HUES48 (cell line): Measurements from ENCODE around the gene KCNB1.

Experiments used
- H3K27ac ChIP-seq: one replicate; pipeline ENCODE4 v1.7.0; 2013; ENCODE audit warnings: low read depth, low read length, inconsistent platforms
- H3K27me3 ChIP-seq: 2 replicates; pipeline ENCODE4 v1.6.1; 2013; ENCODE audit warnings: mild to moderate bottlenecking, low read length; ENCODE audit not compliant: control insufficient read depth, insufficient read depth
- H3K36me3 ChIP-seq: 2 replicates; pipeline ENCODE4 v1.6.1; 2013; ENCODE audit warnings: low read length; ENCODE audit not compliant: control insufficient read depth, insufficient read depth
- H3K4me1 ChIP-seq: 2 replicates; pipeline ENCODE4 v1.6.1; 2013; ENCODE audit warnings: mild to moderate bottlenecking, low read length; ENCODE audit not compliant: control insufficient read depth, insufficient read depth
- H3K4me3 ChIP-seq: 2 replicates; pipeline ENCODE4 v1.5.1; 2013; ENCODE audit warnings: mild to moderate bottlenecking, low read depth, low read length
- H3K9ac ChIP-seq: 2 replicates; pipeline ENCODE4 v1.6.1; 2013; ENCODE audit warnings: mild to moderate bottlenecking, low read depth, low read length, moderate library complexity
- H3K9me3 ChIP-seq: 2 replicates; pipeline ENCODE4 v1.6.1; 2013; ENCODE audit warnings: low read length; ENCODE audit not compliant: control insufficient read depth, insufficient read depth

Gene KCNB1

GRCh38 chr20:49470922-49471321 is 11.5 kb downstream of the KCNB1 start:
- Histone ChIP-seq H3K9me3 (no peaks in the 10 kb centered on the region), H3K27ac (no peak overlapping the region), H3K36me3 (no peaks in the 10 kb centered on the region), H3K4me1 (no peaks in the 10 kb centered on the region), H3K27me3 (no peaks in the 10 kb centered on the region), H3K4me3 (no peak overlapping the region), H3K9ac (no peak overlapping the region)

GRCh38 chr20:49469060-49469459 is 13.4 kb downstream of the KCNB1 start:
- H3K27ac ChIP-seq, result no peak overlapping the region
- no peaks in the 10 kb centered on the region for H3K9me3 ChIP-seq
- no peak overlapping the region for H3K9ac ChIP-seq
- no peaks in the 10 kb centered on the region for H3K36me3 ChIP-seq
- H3K27me3 ChIP-seq, result no peaks in the 10 kb centered on the region
- H3K4me3 ChIP-seq, result no peak overlapping the region
- H3K4me1 ChIP-seq, result no peaks in the 10 kb centered on the region

GRCh38 chr20:49468412-49468811 is 14.1 kb downstream of the KCNB1 start:
- no peaks in the 10 kb centered on the region for H3K9me3 ChIP-seq
- H3K27me3 ChIP-seq, result no peaks in the 10 kb centered on the region
- no peak overlapping the region for H3K27ac ChIP-seq
- no peak overlapping the region for H3K9ac ChIP-seq
- H3K4me3 ChIP-seq, result no peak overlapping the region
- H3K4me1 ChIP-seq, result no peaks in the 10 kb centered on the region
- H3K36me3 ChIP-seq, result no peaks in the 10 kb centered on the region

- Histone ChIP-seq H3K36me3 (no peaks in the 10 kb centered on the region), H3K9ac (no peak overlapping the region), H3K9me3 (no peaks in the 10 kb centered on the region), H3K4me3 (no peak overlapping the region), H3K27ac (no peak overlapping the region), H3K4me1 (no peaks in the 10 kb centered on the region), H3K27me3 (no peaks in the 10 kb centered on the region)
Measured at GRCh38 chr20:49466114-49466912, 16.2 kb downstream of the KCNB1 start.

- no peaks in the 10 kb centered on the region for H3K36me3 ChIP-seq
- H3K27ac ChIP-seq, result no peak overlapping the region
- H3K9me3 ChIP-seq, result no peaks in the 10 kb centered on the region
- no peak overlapping the region for H3K4me3 ChIP-seq
- no peaks in the 10 kb centered on the region for H3K27me3 ChIP-seq
- no peaks in the 10 kb centered on the region for H3K4me1 ChIP-seq
- no peak overlapping the region for H3K9ac ChIP-seq
Measured at GRCh38 chr20:49464556-49464955, 17.9 kb downstream of the KCNB1 start.

GRCh38 chr20:49462626-49463025 is 19.8 kb downstream of the KCNB1 start:
- no peaks in the 10 kb centered on the region for H3K27me3 ChIP-seq
- H3K4me1 ChIP-seq, result no peaks in the 10 kb centered on the region
- no peaks in the 10 kb centered on the region for H3K36me3 ChIP-seq
- H3K4me3 ChIP-seq, result no peak overlapping the region
- no peak overlapping the region for H3K9ac ChIP-seq
- H3K9me3 ChIP-seq, result no peaks in the 10 kb centered on the region
- H3K27ac ChIP-seq, result no peak overlapping the region

- no peak overlapping the region for H3K4me3 ChIP-seq
- H3K9me3 ChIP-seq, result no peaks in the 10 kb centered on the region
- H3K36me3 ChIP-seq, result no peaks in the 10 kb centered on the region
- H3K27ac ChIP-seq, result no peak overlapping the region
- no peak overlapping the region for H3K9ac ChIP-seq
- H3K27me3 ChIP-seq, result no peaks in the 10 kb centered on the region
- no peaks in the 10 kb centered on the region for H3K4me1 ChIP-seq
Measured at GRCh38 chr20:49461894-49462620, 20.4 kb downstream of the KCNB1 start.

GRCh38 chr20:49460916-49461315 is 21.6 kb downstream of the KCNB1 start:
- H3K36me3 ChIP-seq, result no peaks in the 10 kb centered on the region
- H3K27me3 ChIP-seq, result no peaks in the 10 kb centered on the region
- H3K27ac ChIP-seq, result no peak overlapping the region
- H3K9me3 ChIP-seq, result no peaks in the 10 kb centered on the region
- no peak overlapping the region for H3K4me3 ChIP-seq
- no peak overlapping the region for H3K9ac ChIP-seq
- no peaks in the 10 kb centered on the region for H3K4me1 ChIP-seq

GRCh38 chr20:49460131-49460530 is 22.3 kb downstream of the KCNB1 start:
- no peaks in the 10 kb centered on the region for H3K27me3 ChIP-seq
- H3K27ac ChIP-seq, result no peak overlapping the region
- no peaks in the 10 kb centered on the region for H3K4me1 ChIP-seq
- no peak overlapping the region for H3K9ac ChIP-seq
- no peaks in the 10 kb centered on the region for H3K36me3 ChIP-seq
- no peaks in the 10 kb centered on the region for H3K9me3 ChIP-seq
- H3K4me3 ChIP-seq, result no peak overlapping the region

- Histone ChIP-seq H3K36me3 (no peaks in the 10 kb centered on the region), H3K4me1 (no peaks in the 10 kb centered on the region), H3K27ac (no peak overlapping the region), H3K4me3 (no peak overlapping the region), H3K9me3 (no peaks in the 10 kb centered on the region), H3K9ac (no peak overlapping the region), H3K27me3 (no peaks in the 10 kb centered on the region)
Measured at GRCh38 chr20:49459684-49460083, 22.8 kb downstream of the KCNB1 start.

GRCh38 chr20:49457444-49457843 is 25.0 kb downstream of the KCNB1 start:
- H3K27me3 ChIP-seq, result no peaks in the 10 kb centered on the region
- H3K27ac ChIP-seq, result no peak overlapping the region
- H3K9me3 ChIP-seq, result no peaks in the 10 kb centered on the region
- no peaks in the 10 kb centered on the region for H3K4me1 ChIP-seq
- H3K4me3 ChIP-seq, result no peak overlapping the region
- no peak overlapping the region for H3K9ac ChIP-seq
- H3K36me3 ChIP-seq, result no peaks in the 10 kb centered on the region
